Measurements from ENCODE around the gene RPL27A.

The RPL27A gene

DNA sequence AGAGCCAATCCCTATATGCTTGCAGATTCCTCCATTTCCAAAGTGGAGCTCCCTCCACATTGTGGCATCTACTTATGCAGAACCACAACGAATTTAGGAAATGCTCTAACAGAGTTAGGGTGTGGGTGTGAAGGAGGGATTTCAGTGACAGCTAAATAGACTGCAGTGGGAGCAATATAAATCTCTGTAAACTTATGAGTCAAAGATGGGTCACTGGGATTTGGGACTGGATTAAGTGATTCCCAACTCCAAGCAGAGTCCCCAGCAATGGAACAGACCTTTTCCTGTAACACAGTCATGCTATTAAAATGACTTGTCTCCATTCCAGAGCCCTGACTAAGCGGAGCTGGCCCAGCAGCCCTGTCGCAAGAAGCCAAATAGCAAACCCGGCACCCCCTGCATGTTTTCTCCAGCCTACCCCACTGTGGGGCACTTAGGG, 36.6 kb downstream of the RPL27A start:
- no peak for TF ChIP-seq CTCF (IDR thresholded peaks at IDR 0.05; ENCODE audit: insufficient read depth, low read depth, low read length, missing control alignments)
- no peak overlapping the region for H3K4me3 ChIP-seq (ENCODE audit: low read length)
- DNase-seq (ENCODE audit: low read depth) = peak; percentile 91

DNA sequence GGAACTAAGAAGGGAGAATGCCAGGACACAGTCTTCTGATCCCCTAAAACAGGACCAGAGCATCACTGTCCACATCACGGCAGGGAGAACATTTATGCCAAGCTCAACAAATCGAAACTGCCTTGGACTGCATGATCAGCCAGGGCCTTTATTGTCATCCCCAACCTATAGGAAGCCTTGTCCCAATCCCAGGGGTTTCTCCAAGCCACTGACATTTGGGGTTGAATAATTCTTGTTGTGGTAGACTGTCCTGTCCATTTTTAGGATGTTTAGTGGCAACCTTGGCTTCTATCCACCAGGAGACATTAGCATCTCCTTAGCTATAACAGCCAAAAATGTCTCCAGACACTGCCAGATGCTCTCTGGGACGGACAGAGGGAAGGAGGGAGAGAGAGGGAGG, 37.1 kb downstream of the RPL27A start:
- TF ChIP-seq CTCF (IDR thresholded peaks at IDR 0.05; ENCODE audit: insufficient read depth, low read depth, low read length, missing control alignments) = no peak
- no peak overlapping the region for H3K4me3 ChIP-seq (ENCODE audit: low read length)
- DNase-seq (ENCODE audit: low read depth) = no peak

GRCh38 chr11:8720352-8720751, 37.8 kb downstream of the RPL27A start:
- no peak for TF ChIP-seq CTCF (IDR thresholded peaks at IDR 0.05; ENCODE audit: insufficient read depth, low read depth, low read length, missing control alignments)
- H3K4me3 ChIP-seq (ENCODE audit: low read length) = no peak overlapping the region
- no peak for DNase-seq (ENCODE audit: low read depth)

DNA sequence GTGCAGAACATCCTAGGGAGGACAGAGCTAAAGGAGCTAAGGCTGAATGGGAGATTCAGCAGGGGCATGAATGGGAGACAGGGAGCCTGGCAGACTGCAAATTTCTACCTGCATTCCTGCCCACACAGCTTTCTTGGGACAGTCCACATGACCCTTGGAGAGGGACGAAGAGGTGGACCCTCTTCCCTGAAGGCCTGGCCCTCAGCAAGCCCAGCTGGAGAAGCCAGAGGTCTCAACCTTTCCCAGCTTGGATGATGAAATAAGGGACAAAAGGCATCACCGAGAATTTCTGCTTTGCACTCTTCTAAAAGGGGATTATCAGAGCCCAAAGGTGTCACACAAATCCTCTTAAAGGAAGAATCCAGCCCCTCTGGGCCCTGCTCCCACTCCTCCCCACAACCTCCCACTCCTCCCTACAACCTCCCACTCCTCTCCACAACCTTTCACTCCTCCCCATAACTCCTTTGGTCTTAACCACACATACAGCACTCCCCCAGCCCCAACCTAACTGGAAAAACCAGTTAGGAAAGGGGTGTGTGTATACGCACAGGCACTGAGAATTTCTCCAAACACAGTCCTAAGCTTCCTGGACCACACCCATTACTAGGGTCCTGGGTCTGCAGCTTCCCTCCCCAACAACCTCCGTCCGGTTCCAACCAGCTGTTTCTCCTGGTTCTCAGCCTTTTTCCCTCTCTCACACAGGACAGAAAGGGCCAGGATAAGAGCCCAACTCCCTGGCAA, 38.4 kb downstream of the RPL27A start:
- H3K4me3 ChIP-seq (ENCODE audit: low read length) = no peak overlapping the region
- TF ChIP-seq CTCF (IDR thresholded peaks at IDR 0.05; ENCODE audit: insufficient read depth, low read depth, low read length, missing control alignments) = no peak
- DNase-seq (ENCODE audit: low read depth) = peak; percentile 86

DNA sequence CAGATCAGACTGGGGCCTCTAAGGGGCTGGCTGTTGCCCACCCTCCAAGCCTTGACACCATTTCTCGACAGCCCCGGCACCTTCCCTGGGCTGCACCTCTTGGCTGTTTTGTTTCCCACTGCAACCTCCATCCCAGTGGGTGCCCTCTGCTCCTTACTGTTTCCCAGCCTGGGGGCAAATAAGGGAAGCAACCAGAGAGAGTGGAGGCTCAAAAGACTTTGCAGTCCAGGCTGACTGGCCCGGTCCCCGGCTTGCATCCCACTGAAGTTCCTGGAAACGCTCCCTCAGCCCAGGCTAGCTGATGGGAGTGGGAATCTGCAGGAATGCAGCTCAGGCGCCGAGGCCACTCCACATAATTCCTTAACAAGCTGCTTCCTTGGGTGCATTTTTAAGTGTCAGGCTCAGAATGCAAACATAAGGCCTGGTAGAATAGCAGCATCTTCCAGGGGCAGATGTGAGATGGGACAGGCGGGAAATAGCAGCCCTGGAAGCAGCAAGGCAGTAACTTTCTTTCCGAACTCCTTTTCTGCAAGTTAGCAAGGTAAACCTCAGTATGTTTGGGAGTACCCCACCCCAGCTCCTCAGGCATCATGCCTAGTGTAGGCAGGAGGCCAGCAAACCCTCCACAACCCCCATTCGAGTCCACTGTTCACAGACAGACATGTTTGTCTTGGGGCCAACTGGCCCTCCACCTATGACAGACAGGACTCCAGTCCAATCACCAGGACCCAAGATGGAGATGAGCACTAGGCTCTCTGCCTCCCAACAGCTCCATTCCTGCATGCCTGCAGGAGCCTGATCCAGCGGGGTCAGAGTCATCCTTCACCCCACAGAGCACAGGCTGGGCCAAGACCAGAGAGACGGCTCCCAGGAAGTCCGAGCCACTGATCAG, 39.3 kb downstream of the RPL27A start:
- no peak for TF ChIP-seq CTCF (IDR thresholded peaks at IDR 0.05; ENCODE audit: insufficient read depth, low read depth, low read length, missing control alignments)
- DNase-seq (ENCODE audit: low read depth) = peak; percentile 37
- no peak overlapping the region for H3K4me3 ChIP-seq (ENCODE audit: low read length)

DNA sequence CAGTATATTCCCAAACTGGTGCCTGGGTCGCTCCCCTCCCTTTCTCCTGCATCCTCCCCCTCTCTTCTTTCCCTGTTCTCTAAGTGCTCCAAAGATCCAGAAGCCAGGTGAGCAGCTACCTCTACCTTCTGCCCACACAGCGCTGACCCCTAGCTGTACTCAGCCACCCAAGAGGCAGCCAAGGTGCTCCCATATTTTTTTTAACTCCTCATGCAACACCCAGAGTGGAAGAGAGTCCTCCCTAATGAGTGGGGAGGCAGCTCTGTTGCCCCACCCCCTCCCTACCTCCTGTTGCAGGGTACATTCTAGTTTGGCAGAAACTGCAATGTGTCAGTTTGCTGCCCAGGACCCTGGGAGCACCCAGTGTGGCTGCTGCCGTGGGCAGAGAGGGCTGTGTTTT, 40.2 kb downstream of the RPL27A start:
- no peak for DNase-seq (ENCODE audit: low read depth)
- no peak for TF ChIP-seq CTCF (IDR thresholded peaks at IDR 0.05; ENCODE audit: insufficient read depth, low read depth, low read length, missing control alignments)
- H3K4me3 ChIP-seq (ENCODE audit: low read length) = no peak overlapping the region
